HG03097 (cell line): Measurements from ENCODE around the gene CDH13.

Source experiments
- ATAC-seq: cut with Tn5 transposase; IDR thresholded peaks from one replicate; pipeline ENCODE4 v1.9.1; 2021; ENCODE audit not compliant: unreplicated experiment, low FRiP score

CDH13 gene

DNA sequence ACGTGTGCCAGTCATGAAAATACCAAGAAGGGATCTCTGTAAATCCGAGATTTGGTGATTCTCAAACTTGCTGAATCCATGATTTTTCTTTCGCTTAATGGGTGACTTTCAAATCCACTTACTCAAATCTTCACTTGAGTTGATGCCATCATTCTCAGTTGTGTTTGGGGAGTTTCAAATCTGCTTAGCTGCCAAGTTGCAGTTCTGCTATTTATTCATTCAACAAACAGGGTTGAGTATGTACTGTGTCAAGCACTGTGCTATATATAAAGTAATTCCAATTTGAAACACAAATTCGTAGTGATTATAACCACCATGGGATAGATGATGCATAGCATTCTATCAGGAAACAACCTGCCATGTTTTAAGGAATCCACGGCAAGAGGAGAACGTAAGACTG lies 394.3 kb downstream of the CDH13 start:
- ATAC-seq = no peak

DNA sequence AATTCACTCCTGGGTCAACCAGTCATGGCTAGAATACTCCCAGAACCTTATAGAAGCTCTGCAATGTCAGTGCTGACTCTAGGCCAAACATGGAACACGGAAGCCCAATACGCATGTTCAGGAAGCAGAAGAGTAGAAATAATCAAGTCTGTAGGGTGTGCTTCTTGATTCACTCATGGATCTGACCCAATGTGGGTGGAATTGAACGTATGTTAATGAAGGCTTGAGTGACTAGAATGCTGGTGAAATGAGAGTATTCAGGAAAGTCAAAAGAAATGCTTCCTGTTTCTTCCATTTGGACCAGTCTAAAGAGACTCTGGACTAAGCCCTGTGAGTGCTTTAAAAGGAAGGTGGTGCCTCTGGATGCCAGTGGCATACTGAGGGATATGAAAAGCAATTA lies 395.0 kb downstream of the CDH13 start:
- ATAC-seq = no peak

DNA sequence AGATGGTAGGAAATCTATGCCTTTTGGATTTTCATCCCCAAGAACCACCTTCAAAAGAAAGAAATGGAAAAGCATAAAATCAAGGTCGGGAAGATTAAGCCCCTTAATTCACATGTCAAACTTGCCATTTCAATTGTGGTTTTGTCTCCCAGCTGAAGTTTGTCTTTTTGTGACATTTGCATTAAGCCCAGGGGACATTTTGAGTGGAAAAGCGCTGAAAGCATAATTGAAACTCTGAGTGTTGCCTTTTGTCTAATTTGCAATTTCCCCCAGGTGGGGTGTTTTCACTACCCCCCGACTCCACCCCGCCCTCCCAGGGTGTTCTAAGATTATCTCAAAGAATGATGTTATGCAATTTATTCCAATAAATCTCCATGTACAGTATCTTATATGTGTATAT lies 396.2 kb downstream of the CDH13 start:
- ATAC-seq = no peak

DNA sequence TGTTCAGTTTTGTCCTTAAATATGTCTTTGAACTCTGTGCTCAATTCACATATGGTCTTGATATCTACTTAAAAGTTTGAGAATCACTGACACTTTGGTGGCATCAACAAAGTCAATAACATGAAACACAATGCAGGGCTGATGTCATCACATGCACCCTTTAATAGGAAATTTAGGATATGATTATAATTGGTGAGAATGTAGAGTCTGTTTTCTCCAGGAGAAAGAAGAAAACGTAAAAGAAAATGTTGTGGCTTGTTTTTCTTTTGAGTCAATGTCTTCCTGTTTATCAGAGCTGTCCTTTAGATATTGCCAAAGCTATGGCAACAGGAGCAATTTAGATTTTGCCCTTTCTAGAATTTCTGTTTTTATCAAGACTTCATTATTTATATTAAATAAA lies 396.9 kb downstream of the CDH13 start:
- ATAC-seq = no peak

DNA sequence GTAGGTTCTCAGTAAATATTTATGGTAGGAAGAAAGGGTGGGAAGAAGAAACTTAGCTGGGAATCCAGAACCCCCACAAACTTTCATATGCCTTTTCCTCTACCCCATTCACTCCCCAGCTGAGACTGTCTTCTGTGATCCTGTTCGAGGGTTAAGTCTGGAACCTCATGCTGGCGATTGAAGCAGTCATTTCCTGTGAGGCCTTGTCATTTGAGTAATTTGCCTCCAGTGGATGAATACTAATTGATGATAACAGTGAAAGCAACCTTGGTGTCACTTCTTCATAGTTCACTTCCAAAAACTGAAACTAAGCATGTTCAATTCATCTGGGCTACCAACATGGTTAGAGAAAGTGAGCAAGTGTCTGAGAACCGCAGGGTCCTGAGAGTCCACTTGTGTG lies 401.2 kb downstream of the CDH13 start:
- ATAC-seq = no peak

DNA sequence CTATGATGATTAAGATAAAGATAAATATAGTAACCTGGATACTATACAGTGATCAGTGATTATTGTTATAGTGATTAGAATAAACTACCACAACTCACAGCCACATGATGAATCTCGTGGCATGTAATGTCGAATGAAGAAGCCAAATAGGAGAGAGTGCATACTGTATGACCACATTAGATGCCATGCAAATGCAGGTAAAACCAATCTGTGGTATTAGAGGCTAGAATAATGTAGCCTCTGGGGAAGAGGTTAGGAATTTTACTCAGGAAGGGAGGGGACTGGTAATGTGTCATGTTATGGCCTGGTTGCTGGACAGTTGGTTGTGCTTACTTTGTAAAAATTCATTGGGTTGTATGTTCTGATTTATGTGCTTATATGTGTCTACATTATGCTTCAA lies 402.7 kb downstream of the CDH13 start:
- ATAC-seq = no peak

DNA sequence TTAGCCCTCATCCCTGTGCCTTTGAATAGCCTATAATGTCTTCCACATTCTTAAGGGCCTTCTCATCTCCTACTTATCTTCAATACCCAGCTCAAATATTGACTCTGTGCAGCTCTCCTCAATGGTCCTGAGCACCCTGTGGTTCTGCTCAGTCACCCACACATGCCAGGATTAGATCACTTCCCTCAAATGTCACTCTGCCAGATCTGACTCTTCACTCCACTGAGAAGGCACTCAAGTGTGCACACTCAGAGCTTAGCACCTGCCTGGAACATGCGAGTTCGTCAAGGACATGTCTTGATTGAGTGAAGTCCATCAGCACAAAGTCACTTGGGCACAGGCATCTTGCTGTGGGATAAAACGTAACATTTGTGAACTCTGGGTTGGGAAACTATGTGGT lies 404.8 kb downstream of the CDH13 start:
- ATAC-seq = no peak

DNA sequence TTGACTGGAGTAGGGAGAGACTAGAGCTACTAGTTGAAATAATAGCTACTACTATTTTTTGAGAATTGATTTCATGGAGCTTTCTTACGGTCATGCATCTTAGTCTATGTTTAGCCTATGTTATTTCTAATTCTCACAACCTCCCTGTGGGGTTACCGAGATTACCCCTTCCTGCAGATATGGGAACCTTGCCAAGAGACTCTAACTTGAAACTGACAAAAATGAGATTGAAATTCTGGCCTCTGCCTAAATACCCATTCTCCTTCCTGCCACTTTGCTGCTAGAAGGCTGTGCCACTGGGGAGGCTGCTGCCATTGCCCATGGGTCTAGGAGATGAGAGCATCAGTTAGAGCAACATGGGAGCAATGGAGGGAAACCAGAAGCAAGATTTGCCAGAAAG lies 410.3 kb downstream of the CDH13 start:
- ATAC-seq = no peak

DNA sequence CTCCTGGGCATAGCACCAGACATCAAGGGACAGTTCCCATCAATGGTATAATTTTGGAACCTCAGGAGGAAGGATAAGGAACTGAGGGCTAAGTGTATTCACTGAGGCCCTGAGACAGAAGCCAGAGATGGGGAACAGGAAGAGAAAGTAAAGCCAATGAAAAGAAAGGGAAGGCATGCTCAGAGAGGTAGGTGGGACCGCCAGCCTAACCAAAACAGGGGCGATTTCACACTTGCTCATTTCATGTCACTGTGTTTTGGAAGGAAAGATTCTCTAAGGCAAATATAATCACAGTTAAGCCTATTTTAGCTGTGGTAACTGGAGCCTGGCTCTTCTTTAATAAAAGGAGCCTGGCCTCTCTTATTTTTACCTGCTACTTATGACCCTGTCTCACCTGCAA lies 411.1 kb downstream of the CDH13 start:
- ATAC-seq = no peak

DNA sequence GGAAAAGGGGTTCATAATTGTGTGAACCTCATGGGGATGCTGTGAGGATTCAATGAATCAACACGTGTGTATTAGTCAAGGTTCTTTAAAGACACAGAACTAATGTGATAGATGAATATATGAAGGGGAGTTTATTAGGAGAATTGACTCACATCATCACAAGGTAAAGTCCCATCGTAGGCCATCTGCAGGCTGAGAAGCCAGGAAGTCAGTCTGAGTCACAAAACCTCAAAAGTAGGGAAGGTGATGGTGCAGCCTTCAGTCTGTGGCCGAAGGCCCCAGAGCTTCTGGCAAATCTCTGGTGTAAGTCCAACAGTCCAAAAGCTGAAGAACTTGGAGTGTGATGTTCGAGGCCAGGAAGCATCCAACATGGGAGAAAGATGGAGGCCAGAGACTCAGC lies 413.4 kb downstream of the CDH13 start:
- ATAC-seq = no peak

DNA sequence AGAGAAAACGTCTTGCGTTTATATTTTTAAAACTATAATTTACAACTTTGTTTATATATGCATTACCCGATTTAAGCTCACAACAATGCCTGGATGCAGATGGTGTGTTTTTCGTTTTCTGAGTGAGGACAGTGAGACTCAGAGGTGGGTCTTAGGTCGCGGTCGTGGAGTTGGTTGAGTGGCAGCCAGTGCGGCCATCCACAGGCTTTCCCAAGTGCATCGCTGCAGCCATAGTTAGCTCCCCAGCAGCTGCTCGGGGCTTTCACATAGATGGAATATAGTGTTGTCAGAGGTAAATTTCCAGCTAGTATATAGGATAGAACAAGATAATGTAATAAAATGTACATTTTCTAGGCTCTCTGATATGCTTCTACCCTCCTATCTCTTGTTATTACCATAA lies 417.8 kb downstream of the CDH13 start:
- ATAC-seq = no peak

DNA sequence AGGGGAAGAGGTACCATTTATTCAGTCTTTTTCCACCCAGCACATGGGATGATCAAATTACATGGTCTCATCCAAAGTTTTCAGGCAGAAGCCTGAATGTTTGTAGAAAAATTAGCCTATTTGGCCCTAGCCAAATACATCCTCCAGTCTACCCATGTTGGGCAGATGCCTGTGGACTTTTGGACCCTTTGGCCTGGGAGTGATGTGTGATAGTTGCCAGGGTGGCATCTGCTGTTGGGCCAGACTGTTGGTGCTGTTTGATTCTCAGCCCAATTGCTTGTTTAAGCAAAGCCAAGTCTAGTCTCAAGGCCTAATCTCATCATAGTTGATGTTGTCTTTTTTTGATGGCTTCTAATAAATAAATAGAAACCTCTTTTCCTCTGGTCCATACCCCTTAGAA lies 419.0 kb downstream of the CDH13 start:
- ATAC-seq = no peak

DNA sequence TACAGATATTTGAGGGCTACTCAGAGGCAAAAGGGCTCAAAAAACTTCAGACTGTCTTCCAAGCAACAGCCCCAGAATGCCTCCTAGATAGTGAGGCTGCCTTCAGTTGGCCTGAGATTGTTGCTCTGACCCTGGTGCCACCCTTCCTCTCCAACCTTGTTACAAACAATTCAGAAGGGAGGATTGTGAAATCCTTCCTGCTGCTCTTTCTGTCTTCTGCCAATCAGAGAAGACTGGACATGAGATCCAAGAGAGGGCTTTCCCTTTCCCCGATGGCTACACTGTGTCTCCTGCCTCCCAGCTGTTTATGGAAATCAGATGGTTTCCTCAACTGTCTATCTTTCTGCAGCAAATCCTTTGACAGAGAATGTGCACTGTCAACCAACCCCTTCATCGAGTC lies 419.9 kb downstream of the CDH13 start:
- ATAC-seq = no peak

DNA sequence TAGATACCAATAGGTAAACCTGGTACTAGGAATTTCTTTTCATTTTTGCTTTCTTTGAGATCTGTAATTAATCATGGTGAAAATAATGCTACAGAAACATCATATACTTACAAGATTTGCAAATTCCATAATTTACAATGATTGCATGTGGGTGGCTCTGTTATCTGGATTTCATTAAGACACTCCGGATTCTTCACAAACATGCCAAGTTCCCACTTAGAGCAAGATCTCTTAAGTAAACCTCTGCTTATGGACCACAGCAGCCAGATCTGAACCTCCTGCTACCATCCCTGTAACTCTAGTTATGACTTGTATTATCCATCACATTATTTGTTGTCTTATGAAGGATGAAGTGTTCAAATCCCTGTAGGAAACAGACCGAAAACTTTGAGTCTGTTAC lies 424.7 kb downstream of the CDH13 start:
- ATAC-seq = no peak

DNA sequence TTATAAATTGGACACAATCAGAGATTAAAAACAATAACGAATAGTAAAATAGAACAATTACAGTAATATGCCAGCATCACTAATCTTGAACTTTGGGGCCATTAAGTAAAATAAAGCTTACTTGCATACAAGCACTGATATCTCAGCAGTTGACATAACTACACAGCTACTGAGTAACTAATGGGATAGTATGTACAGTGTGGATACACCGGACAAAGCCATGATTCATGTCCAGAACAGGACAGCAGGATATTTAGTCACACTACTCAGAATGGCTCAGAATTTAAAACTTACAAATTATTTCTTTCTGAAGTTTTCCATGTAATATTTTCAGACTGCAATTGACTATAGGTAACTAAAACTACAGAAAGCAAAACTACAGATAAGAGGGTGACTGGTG lies 427.5 kb downstream of the CDH13 start:
- no peak for ATAC-seq

DNA sequence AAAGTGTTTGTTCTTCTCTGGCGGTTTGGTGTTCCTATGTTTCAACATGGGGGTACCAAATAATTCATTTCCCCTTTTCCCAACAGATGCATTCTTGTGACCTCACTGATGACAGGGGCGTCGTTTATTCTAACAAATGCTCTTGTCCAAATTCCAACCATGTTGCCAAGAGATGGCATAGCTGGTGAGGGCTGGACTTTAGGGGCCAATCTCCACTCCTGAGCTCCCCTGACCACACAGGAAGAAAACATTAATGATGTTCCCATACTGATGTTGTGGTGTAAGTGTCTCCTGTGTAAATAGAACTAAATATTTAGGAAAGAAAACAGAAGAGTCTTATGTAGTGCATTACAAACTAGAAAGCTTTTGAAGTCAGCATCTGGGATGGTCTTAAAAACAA lies 431.6 kb downstream of the CDH13 start:
- ATAC-seq = no peak

DNA sequence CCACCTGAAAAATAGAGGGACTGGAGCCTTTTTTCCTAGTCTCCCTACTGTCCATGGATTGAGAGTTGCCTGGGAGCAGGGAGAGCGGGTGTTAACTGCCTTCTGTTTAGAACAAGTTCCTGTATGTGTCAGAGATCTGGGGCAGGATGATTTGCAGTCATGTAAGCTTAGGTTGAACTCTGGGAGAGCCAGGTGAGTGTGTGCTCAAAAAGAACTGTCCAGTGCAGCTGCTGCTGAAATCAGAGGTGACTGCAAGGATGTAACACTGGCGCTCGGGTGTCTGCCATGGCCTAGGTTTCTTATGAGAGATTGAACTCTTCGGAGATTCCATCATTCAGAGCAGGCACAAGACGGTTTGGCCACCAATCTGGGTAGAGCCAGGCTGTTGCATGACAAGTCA lies 432.5 kb downstream of the CDH13 start:
- ATAC-seq = no peak

DNA sequence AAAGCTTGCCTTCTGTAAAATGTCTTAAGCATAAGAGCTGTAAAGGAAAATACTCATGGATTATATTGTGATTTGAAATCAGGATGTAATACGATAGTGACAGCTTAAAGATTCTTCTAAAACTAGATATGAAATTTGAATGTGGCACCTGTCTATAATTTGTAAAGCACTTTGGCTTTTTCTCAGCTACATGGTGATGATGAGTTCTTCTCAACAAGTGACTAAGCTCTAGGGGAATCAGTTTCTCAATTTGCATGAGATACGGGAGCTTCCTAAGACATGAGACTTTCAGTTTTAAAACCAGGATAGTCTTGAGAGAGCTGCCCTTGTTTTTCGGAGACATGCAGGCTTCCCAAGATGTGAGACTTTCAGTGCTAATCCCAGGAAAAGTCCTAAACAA lies 439.2 kb downstream of the CDH13 start:
- no peak for ATAC-seq

DNA sequence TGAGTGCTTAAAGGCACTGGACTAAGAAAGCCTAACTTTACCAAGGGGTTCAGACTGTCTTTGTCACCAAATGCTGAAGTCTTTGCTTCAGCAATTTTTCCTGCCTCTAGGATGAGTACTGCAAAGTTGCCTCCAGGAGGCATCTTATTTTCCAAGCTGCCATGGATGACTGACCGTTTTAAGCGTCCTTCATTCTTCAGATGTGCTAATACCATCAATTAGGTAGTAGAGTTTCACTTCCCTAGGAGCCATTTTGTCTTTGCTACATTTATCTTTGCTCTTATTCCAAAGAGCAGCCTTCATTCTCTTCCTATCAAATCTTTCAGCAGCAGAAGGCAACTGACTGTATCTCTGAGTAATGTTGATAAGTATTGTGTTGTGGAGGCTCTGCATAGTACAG lies 440.1 kb downstream of the CDH13 start:
- no peak for ATAC-seq

DNA sequence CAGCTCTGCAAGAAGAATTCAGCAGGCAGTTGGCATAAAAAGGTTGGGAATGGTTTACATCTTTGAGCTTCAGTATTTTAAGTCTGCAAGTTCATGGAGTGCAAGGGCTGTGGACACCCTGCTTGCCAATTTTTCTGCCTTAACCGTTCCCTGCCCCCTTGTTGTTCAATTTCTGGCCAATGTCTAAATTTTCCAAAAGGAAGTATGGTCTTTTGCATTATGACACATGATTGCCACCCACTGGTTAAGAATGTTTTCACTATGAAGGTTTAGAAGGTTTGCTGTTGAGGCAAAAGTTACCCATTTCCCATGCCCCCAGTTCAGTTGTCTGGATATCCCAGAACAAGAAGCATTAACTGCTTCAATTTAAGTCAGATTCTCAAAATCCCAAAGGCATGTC lies 441.9 kb downstream of the CDH13 start:
- ATAC-seq = no peak

DNA sequence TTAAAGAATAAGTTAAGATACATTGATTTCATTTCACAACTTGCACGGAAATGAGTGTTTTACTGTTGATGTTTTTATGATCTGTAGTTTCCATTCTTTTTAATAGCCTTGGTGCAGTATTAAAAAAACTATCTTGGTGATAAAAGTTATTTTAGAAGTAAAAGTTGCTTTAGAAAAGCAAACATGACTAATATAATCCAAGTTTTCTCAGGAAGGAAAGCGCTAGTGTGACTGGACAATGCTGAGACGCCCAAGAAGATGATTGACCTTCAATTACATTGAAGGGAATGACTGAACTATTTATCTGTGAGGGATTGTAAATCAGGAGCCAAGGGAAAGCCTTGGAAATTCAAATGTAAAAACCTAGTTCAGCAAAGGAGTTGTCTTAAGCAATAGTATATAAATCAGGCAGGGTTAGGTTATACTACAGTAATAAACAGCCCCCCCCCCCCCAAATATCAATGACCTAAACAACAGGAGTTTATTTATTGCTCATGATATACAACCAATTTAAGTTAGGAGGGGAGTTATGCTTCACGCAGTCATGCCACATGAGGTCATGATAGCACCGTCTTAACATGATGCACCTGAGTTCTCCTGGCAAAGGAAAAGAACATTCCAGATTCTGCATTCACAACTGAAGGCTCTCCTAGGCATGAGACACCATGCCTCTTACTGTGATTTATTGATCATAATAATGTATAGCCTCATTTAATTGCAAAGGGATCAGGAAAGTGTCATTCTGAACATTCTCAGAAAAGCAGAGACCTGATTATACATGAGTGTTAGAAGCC lies 443.8 kb downstream of the CDH13 start:
- no peak for ATAC-seq

DNA sequence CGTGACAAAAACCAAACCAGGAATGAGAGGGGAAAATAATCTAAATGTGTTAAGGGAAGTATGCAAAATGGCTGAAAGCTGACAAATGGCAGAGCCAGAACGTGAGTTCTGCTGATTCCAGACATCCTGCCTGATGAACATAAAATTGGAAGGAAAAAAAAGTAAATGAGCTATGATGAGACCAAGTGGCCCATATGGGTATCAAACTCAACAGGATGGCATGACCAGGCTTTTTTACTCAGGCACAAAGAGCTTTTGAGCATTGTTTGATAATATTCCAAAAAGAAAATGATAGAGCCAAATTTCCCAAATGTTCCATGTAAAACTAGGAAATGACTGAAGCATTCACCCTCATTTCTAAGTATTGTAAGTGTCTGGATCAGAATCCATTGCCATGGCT lies 449.2 kb downstream of the CDH13 start:
- ATAC-seq = no peak

DNA sequence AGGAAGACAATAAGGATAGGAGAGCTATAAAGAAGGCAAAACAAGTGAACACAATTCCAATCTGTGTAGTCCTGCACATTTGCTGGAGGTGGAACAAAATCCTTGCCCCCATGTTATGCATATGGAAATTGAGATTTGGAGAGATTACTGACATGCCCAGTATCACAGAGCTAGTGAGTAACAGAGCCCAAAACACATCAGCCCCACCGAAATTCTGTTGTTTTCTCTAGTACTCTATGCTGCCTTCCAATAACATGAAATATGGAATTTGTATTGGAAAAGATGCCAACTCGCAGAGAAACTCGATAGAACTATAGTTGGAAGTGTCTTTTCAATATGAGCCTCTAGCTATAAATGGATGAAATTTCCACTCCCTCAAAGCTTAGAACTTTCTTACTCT lies 456.6 kb downstream of the CDH13 start:
- no peak for ATAC-seq
